ENCODE results near the gene PDE4D. TPM values are rescaled to one million over a fixed set of nuclear protein-coding genes. Genes with fewer than 3 reads are reported as not detected.

PDE4D gene
- total and polyA plus RNA-seq, 2 experiments from 2014 or later: 21.9 to 54.2 TPM

GRCh38 chr5:59039296-59040023 is 854.1 kb downstream of the PDE4D start:
- no peak overlapping the region for H3K27ac ChIP-seq
- TF ChIP-seq CTCF (IDR thresholded peaks at IDR 0.05; ENCODE audit: low read depth, low read length): no peak
- H3K4me3 ChIP-seq: peak overlapping the region; percentile 76
- peaks cover 40% of the 10 kb centered on the region for H3K27me3 ChIP-seq
- DNase-seq (ENCODE audit: low read depth in 1 of 2, low spot score in 1 of 2): peak; percentile 67 to 92
- no peaks in the 10 kb centered on the region for H3K36me3 ChIP-seq
- peaks cover 15% of the 10 kb centered on the region for H3K4me1 ChIP-seq (ENCODE audit: low read depth)
- H3K9me3 ChIP-seq (ENCODE audit: low read depth): no peaks in the 10 kb centered on the region

DNA sequence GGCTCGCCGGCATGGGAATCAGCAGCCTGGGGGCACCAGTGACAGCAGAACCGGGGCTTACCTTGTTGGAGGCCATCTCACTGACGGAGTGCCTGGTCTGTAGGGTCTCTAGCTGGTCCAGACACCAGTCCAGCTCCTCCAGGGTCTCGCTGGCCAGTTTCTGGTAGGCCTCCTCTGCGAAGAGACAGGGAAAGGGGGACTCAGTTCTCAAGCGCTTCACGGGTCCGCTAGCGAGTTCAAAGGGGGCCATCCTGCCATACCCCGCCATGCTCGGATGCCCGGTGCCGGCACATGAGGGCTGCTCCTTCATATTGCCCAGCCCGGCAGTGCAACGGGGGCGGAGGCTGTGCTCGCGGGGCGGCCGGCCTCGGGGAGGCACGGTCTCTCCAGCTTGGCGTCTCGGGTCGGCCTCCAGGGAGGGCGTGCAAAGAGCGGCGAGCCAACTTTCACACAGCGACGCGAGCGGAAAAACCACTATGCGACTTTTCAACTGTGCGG is 854.7 kb downstream of the PDE4D start:
- H3K36me3 ChIP-seq: no peaks in the 10 kb centered on the region
- H3K4me1 ChIP-seq (ENCODE audit: low read depth): peaks cover 15% of the 10 kb centered on the region
- H3K27me3 ChIP-seq: peaks cover 40% of the 10 kb centered on the region
- H3K4me3 ChIP-seq: peak overlapping the region; percentile 76
- TF ChIP-seq CTCF (IDR thresholded peaks at IDR 0.05; ENCODE audit: low read depth, low read length): no peak
- no peak for DNase-seq (ENCODE audit: low read depth in 1 of 2, low spot score in 1 of 2)
- no peaks in the 10 kb centered on the region for H3K9me3 ChIP-seq (ENCODE audit: low read depth)
- H3K27ac ChIP-seq: no peak overlapping the region

- Histone ChIP-seq H3K27me3 (peaks cover 40% of the 10 kb centered on the region), H3K36me3 (no peaks in the 10 kb centered on the region), H3K27ac (no peak overlapping the region), H3K4me1 (ENCODE audit: low read depth) (peaks cover 15% of the 10 kb centered on the region), H3K4me3 (peak overlapping the region; percentile 76), H3K9me3 (ENCODE audit: low read depth) (no peaks in the 10 kb centered on the region)
- peak in 1 of 2 donors; percentile 39 for DNase-seq (ENCODE audit: low read depth in 1 of 2, low spot score in 1 of 2)
- no peak for TF ChIP-seq CTCF (IDR thresholded peaks at IDR 0.05; ENCODE audit: low read depth, low read length)
Observed at GRCh38 chr5:59037941-59038797, 855.4 kb downstream of the PDE4D start.

- H3K4me1 ChIP-seq (ENCODE audit: low read depth): peaks cover 15% of the 10 kb centered on the region
- no peak overlapping the region for H3K27ac ChIP-seq
- H3K9me3 ChIP-seq (ENCODE audit: low read depth): no peaks in the 10 kb centered on the region
- H3K4me3 ChIP-seq: no peak overlapping the region
- peak in 1 of 2 donors; percentile 19 for DNase-seq (ENCODE audit: low read depth in 1 of 2, low spot score in 1 of 2)
- no peaks in the 10 kb centered on the region for H3K36me3 ChIP-seq
- no peak for TF ChIP-seq CTCF (IDR thresholded peaks at IDR 0.05; ENCODE audit: low read depth, low read length)
- H3K27me3 ChIP-seq: peaks cover 40% of the 10 kb centered on the region
Observed at GRCh38 chr5:59037453-59037852, 856.1 kb downstream of the PDE4D start.

GRCh38 chr5:59037041-59037440 is 856.5 kb downstream of the PDE4D start:
- no peak overlapping the region for H3K27ac ChIP-seq
- peaks cover 15% of the 10 kb centered on the region for H3K4me1 ChIP-seq (ENCODE audit: low read depth)
- H3K4me3 ChIP-seq: no peak overlapping the region
- no peak for TF ChIP-seq CTCF (IDR thresholded peaks at IDR 0.05; ENCODE audit: low read depth, low read length)
- peak in 1 of 2 donors; percentile 34 for DNase-seq (ENCODE audit: low read depth in 1 of 2, low spot score in 1 of 2)
- H3K9me3 ChIP-seq (ENCODE audit: low read depth): no peaks in the 10 kb centered on the region
- H3K36me3 ChIP-seq: no peaks in the 10 kb centered on the region
- peaks cover 37% of the 10 kb centered on the region for H3K27me3 ChIP-seq

All from cardiac muscle cell (in vitro differentiated cells and primary cell).